Left lung (tissue), 10 donors: ENCODE measurements around the gene LRRC74B. TPM values are rescaled to one million over a fixed set of nuclear protein-coding genes. Genes with fewer than 3 reads are reported as not detected.

ENCODE experiments used
- ATAC-seq: fragments of 200-7000 bp; cut with Tn5 transposase; one replicate; pipeline ENCODE4 v1.9.1; 2020; ENCODE audit warnings: moderate library complexity
- DNase-seq, 4 donors: peaks; one replicate each; pipeline ENCODE4 v3.0.0-alpha.2; 2013 to 2020
- H3K27ac ChIP-seq, 2 donors: fragments of 200-600 bp; sonication (generic) in 1 of 2; one replicate each; pipeline versions ENCODE4 v1.5.0 to v1.8.0; 2020 to 2021
- H3K27me3 ChIP-seq, 2 donors: fragments of 200-600 bp; sonication (generic) in 1 of 2; one replicate each; pipeline versions ENCODE4 v1.5.0 to v1.8.0; 2020 to 2021
- H3K36me3 ChIP-seq, 2 donors: fragments of 200-600 bp; sonication (generic) in 1 of 2; one replicate each; pipeline versions ENCODE4 v1.5.0 to v1.8.0; 2020 to 2021
- H3K4me1 ChIP-seq, 2 donors: fragments of 200-600 bp; one replicate each; pipeline ENCODE4 v1.8.0; 2021
- H3K4me3 ChIP-seq, 2 donors: fragments of 200-600 bp; sonication (generic) in 1 of 2; one replicate each; pipeline versions ENCODE4 v1.5.0 to v1.8.0; 2020 to 2021; ENCODE audit warnings: mild to moderate bottlenecking in 1 of 2
- H3K9me3 ChIP-seq, 2 donors: fragments of 200-600 bp; sonication (generic) in 1 of 2; one replicate each; pipeline versions ENCODE4 v1.5.0 to v1.8.0; 2020 to 2021
- intact Hi-C, 2 donors: fragments of 100-400 bp; cut with DNase I; formaldehyde crosslinking; loops; one replicate each; pipeline versions ENCODE4 v1.11.2 to v1.14.2; 2022
- polyA plus RNA-seq, 6 donors: library from polyadenylated mRNA; unstranded; fragments of 120-200 nt; gene quantifications; one replicate each; pipeline ENCODE4 v1.2.1, GENCODE V29; 2013; ENCODE audit not compliant: insufficient read length in 6 of 6
- total RNA-seq, 2 donors: library from RNA; stranded (reverse); fragmentation: NEBNext Ultra II Directional; extraction: Animal tissue kit (Norgen Biotek cat#: 25700); gene quantifications; one replicate each; pipeline ENCODE4 v1.2.1, GENCODE V29; 2021
- TF ChIP-seq, protein P1 (sequence below), 2 donors: fragments of 200-600 bp; sonication (generic) in 1 of 2; IDR thresholded peaks; one replicate each; pipeline versions ENCODE4 v1.5.0 to v1.8.0; 2021; ENCODE audit warnings: antibody characterized with exemption in 2 of 2
- donor health status: DM: no; HTN: yes; CAD: no.
- donor health status: DM: no; HTN: no; CAD: no.

Gene LRRC74B
- total and polyA plus RNA-seq, 8 donors, result 0.31 to 2.2 (median 1.2) TPM; not detected in 1

DNA sequence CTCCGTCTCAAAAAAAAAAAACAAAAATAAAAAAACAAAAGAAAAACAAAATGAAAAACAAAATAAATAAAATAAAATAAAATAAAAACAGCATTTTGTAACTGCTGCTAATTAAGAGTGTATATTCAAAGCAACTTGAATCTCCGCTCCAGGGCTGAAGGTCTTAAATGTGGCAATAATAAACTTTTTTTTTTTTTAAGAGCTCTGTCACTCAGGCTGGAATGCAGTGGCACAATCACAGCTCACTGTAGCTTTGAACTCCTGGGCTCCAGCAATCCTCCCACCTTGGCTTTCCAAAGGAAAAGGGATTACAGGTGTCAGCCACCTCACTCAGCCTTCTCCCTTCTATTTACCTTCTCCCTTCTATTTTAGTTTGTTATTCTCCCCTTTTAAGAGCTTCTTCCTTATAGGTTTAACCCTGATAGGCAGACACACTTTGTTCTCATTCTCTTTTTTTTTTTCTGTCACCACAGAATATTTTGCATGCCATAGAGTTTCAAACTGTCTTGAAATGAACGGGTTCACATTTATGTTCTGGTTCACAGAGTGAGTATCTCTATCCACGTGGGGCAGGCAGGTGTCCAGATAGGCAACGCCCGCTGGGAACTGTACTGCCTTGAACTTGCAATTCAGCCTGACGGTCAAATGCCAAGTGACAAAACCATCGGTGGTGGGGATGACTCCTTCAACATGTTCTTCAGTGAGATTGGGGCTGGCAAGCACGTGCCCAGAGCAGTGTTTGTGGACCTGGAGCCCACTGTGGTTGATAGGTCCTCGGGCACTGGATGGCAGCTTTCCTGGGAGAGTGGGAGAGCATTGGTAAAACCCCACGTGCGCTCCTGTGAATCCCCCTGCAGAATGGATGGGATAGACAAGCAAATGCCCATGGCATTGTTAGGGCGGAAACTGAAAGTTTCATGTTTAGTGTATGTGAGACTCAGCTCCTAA, 19.4 kb downstream of the LRRC74B start:
- no peak for DNase-seq
- Histone ChIP-seq H3K4me3 (no peak overlapping the region), H3K9me3 (no peaks in the 10 kb centered on the region), H3K4me1 (no peaks in the 10 kb centered on the region), H3K27me3 (peaks cover 0 to 6% of the 10 kb centered on the region in 2 donors), H3K36me3 (no peaks in the 10 kb centered on the region), H3K27ac (no peak overlapping the region)
- TF ChIP-seq, protein P1, sequence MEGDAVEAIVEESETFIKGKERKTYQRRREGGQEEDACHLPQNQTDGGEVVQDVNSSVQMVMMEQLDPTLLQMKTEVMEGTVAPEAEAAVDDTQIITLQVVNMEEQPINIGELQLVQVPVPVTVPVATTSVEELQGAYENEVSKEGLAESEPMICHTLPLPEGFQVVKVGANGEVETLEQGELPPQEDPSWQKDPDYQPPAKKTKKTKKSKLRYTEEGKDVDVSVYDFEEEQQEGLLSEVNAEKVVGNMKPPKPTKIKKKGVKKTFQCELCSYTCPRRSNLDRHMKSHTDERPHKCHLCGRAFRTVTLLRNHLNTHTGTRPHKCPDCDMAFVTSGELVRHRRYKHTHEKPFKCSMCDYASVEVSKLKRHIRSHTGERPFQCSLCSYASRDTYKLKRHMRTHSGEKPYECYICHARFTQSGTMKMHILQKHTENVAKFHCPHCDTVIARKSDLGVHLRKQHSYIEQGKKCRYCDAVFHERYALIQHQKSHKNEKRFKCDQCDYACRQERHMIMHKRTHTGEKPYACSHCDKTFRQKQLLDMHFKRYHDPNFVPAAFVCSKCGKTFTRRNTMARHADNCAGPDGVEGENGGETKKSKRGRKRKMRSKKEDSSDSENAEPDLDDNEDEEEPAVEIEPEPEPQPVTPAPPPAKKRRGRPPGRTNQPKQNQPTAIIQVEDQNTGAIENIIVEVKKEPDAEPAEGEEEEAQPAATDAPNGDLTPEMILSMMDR (IDR thresholded peaks at IDR 0.05), result no peak
- intact Hi-C loops, result no loop called here
- ATAC-seq, result no peak

DNA sequence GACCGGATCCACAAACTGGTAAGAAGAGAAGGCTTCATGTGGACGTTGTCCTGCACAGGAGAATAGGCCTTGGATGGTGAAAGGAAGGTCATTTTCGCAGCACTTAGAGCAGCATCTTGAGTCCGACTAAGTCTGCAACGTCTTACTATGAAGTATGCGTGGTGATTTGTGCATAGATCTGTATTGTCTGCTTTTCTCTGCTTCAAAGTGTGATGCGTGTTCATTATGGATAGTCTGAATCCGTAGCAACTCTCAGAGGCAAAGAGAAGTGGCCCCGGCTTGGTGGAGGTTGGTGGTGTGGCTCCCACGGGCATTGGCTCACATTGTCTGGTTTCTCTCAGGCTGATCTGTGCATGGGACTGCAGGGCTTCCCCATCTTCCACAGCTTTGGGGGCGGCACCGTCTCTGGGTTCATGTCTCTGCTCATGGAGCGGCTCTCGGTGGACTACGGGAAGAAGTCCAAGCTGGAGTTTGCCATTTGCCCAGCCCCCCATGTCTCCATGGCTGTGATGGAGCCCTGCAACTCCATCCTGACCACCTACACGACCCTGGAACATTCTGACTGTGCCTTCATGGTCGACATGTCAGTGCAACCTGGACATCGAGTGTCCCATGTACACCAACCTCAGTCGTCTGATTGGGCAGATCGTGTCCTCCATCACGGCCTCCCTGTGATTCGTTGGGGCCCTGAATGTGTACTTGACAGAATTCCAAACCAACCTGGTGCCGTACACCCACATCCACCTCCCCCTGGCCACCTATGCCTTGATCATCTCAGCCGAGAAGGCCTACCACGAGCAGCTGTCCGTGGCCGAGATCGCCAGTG, 21.5 kb downstream of the LRRC74B start:
- Histone ChIP-seq H3K36me3 (no peaks in the 10 kb centered on the region), H3K27me3 (peaks cover 0 to 6% of the 10 kb centered on the region in 2 donors), H3K4me3 (no peak overlapping the region), H3K9me3 (no peaks in the 10 kb centered on the region), H3K27ac (no peak overlapping the region), H3K4me1 (no peaks in the 10 kb centered on the region)
- intact Hi-C loops, result no loop called here
- TF ChIP-seq, protein P1 (IDR thresholded peaks at IDR 0.05), result no peak
- no peak for DNase-seq
- ATAC-seq, result no peak

DNA sequence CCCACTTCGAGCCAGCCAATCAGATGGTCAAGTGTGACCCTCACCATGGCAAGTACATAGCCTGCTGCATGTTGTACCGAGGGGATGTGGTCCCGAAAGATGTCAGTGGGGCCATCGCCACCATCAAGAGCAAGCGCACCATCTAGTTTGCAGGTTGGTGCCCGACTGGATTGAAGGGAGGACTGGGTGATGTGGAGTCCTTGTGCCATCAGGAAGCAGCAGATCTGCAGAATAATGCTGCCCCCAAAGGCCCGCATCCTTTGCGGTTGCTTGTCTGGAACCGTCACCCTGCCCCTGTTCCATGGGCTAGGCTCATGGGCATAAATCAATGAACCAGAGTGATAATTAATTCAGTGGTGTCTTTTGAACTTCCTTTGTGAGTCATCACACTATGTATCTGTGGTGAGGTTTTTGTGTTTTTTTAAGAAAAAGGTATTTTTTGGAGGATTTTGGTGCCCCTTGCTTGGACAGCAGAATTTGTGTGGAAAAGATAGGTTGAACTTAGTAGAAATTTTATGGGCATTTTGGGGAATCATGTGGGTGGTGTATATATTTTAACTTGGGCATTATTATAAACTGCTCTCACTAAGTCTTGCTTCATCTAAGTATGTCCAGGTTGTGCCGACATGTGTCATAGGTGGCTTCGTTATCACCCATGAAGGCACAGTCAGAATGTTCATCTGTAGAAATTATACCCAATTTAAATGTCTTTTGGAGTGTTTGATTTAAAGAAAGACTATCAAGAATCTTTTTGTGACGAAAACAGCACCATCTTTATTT, 22.3 kb downstream of the LRRC74B start:
- no peaks in the 10 kb centered on the region for H3K36me3 ChIP-seq
- H3K27me3 ChIP-seq, result peaks cover 0 to 6% of the 10 kb centered on the region in 2 donors
- H3K9me3 ChIP-seq, result no peaks in the 10 kb centered on the region
- ATAC-seq (no peak), DNase-seq (no peak)
- intact Hi-C loops, result no loop called here
- no peak overlapping the region for H3K27ac ChIP-seq
- H3K4me1 ChIP-seq, result no peaks in the 10 kb centered on the region
- TF ChIP-seq, protein P1 (IDR thresholded peaks at IDR 0.05), result no peak
- H3K4me3 ChIP-seq, result no peak overlapping the region

DNA sequence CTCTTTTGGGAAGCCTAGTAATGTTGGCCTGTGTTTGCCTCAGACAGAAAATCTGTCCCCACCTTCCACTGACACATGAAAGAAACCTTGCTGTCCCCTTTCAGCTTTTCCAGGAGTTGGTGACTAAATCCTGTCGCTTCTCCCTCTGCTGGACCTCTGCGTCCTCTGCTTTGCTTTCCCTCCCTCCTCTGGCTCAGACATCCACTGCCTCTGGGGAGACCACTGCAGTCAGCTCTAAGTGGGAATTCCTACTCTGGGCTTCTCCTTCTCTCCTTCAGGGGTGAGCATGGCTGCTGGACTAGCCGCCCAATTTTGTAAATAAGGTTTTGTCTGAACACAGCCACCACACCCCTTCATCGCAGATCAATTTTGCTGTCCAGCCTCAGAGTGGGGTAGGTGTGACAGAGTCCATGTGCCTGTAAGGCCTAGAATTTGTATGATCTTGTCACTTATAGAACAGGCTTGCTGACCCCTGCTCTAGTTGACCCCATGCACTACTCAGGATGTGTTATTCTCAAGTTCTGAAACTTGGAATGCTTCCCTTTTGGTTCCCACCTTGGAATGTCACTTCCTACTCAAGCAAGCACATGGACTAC, 23.0 kb downstream of the LRRC74B start:
- intact Hi-C loops, result no loop called here
- H3K4me1 ChIP-seq, result no peaks in the 10 kb centered on the region
- TF ChIP-seq, protein P1 (IDR thresholded peaks at IDR 0.05), result no peak
- ATAC-seq, result no peak
- DNase-seq, result no peak
- H3K9me3 ChIP-seq, result no peaks in the 10 kb centered on the region
- no peak overlapping the region for H3K4me3 ChIP-seq
- H3K36me3 ChIP-seq, result no peaks in the 10 kb centered on the region
- no peak overlapping the region for H3K27ac ChIP-seq
- peaks cover 0 to 6% of the 10 kb centered on the region in 2 donors for H3K27me3 ChIP-seq
